Ramos (cell line): Measurements from ENCODE around the gene ULK2.

Experiments used
- in situ Hi-C: fragments of 300-500 bp; cut with MboI; formaldehyde crosslinking; loops from one replicate; pipeline ENCODE4 v1.14.3; 2022; ENCODE audit warnings: low sequenced_read_pairs; ENCODE audit not compliant: unreplicated experiment

Gene ULK2

DNA sequence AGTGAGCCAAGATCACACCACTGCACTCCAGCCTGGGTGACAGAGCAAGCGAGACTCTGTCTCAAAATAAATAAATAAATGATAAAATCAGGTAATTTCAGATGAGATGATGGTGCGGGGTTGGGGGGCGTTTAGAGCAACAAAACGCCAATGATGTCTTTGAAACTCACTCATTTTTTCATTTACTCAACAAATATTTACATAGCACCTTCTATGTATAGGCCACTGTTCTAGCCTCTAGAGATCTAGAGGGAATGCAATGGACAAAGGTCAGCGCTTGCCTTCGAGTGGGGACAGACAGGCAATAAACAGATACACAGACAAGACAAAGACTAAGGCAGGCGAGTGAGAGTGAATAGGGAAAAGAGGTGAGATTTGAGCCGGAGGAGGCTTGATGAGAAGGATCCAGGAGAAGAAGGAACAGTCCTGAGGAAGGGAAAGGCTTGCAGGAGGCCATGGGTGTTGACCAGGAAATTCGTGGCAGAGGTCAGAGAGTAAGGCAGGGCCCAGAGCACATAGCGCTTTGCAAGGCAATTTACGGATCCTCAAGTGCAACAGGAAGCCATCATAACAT lies 133.7 kb downstream of the ULK2 start:
- in situ Hi-C loops, result no loop called here

DNA sequence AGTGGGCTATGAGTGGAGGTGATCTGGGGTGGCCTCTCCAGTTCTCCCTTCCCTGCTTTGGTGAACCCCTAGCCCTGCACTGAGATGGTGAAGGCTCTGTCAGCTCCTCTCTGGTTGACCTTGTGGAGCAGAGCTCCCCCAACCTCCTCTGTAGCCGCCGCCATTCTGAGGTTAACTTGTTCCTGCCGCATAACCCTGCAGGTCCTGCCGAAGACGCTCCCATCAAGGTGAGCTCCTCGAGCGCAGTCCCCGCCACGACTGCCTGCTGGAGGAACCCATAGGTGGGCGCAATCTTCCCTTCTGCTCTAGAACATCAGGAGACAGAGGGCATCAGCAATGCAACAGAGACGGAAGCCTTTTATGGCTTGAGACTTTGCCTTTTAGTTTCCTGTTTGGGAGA lies 136.1 kb downstream of the ULK2 start:
- in situ Hi-C loops, result no loop called here

DNA sequence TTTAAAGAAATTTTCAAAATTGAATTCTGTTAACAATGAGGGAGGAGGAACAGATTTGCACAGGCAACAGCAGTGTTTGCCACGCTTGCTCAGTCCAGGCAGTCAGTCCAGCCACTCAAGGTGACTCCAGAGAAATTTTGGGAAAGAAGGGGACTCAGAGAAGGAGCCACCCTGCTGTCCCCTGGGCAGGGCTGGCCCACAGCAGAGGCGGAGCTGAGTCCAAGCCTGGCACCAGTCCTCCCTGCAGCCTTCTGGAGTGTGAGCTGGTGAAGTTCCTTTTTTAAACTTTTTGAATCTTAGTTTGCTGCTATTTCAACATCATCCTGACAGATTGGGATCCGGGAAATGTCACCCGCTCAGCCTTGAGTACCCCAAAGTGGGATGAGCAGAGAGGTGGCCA lies 136.9 kb downstream of the ULK2 start:
- in situ Hi-C loops, result no loop called here

DNA sequence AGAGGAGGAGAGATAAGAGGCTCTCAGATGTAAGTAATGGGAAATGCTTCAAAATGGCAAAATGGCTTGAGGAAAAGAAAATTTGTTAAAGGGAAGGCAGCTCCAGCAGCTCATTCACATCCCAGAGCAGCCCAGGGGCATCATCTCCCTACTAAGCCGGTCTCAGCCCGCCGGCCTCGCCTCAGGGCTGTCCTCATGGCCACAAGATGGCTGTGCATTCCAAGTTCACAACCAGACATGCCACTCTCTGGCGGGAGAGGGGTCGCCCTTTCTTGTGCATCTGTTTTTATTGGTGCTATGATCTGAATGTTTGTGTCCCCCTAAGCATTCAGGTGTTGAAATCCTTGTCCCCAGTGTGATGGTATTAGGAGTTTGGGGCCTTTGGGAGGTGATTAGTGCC lies 137.8 kb downstream of the ULK2 start:
- in situ Hi-C loops, result no loop called here

DNA sequence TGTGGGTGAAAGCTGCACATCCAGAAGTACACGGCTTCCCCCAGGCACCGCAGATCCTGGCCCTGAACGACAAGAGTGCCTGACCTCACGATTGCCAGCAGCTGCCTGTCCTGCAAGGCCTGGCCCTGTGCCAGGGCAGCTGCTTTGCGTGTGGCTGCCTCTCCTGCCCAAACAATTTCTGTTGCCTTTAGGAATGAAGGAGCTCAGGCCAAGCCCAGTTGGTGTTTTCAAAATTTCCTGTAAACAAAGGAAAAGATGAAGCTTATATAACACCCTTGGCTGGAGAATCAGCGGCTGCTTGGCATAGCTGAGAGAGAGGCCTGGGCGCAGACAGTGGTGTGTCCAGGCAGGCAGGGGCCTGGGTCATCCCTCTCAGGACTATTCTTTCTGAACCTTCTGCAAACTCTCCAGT lies 139.6 kb downstream of the ULK2 start:
- in situ Hi-C loops, result no loop called here

DNA sequence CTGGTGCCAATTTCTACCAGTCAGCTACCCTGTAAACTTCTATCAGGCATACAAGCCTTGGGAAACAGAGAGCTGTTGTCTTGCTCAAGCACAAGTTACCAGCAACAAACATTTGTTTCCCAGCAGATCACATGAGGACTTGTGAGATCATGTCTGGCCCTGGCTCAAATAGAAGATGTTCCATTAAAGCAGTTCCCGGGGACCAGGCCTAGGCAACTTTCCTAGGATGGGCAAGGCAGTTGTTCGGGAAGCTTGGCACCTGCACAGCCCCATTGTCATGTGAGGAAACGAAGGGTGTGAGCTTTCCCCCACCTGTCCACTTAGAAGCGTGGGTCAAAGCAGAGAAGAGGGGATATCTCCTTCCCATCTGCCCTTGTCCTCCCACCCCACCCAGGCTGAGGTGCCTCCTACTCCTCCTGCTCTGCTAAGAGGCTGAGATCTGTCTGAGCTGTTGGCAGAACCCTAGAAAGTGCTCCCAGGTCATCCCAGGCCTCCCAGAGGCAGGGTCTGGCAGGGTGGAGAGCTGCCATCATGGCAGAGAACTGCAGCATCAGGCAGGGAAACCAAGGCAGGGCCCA lies 140.1 kb downstream of the ULK2 start:
- in situ Hi-C loops, result no loop called here

DNA sequence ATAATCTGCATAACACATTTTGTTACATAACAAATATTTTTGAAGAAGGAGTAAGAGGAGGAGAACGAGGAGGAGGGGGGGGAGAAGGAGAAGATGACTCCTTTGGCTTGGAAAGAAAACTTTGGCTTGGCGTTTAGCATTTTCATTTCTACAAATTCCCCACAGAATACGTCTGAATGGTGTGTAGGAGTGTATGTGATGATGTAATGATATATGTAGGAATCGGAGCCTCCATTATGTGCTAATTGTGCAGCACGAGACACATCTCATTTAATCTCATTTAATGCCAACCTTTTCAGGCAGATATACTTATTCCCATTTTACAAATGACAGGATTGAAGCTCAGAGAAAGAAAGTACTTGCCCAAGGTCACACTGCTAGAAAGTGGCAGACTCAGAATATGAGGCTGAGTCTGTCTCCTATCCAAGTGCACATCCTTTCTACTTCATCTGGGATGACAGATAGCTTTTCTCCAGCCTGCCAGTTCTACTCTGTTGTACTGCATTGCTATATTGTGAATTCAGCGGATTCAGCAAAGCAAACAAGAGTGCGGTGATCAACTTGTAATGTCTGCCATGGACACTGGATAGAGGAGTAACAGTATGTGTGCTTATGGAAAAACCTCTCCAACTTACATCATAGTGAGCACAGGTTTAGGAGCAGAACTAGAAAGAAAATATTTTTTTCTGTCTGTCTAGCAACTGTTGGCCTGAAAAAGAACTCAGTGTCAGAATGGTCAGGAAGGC lies 140.9 kb downstream of the ULK2 start:
- in situ Hi-C loops, result no loop called here

DNA sequence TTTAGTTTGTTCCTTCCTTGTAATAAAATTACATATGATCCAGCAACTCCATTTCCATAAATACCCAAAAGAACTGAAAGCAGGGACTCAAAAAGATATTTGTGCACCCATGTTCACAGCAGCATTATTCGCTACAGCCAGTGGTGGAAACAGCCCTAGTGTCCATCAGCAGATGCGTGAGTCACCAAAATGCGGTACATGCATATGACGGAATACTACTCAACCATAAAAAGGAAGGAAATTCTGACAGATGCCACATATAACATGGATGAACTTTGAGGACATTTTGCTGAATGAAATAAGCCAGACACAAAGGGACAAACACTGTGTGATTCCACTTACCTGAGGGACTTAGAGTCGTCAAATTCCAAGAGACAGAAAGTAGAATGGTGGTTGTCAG lies 142.2 kb downstream of the ULK2 start:
- in situ Hi-C loops, result no loop called here

DNA sequence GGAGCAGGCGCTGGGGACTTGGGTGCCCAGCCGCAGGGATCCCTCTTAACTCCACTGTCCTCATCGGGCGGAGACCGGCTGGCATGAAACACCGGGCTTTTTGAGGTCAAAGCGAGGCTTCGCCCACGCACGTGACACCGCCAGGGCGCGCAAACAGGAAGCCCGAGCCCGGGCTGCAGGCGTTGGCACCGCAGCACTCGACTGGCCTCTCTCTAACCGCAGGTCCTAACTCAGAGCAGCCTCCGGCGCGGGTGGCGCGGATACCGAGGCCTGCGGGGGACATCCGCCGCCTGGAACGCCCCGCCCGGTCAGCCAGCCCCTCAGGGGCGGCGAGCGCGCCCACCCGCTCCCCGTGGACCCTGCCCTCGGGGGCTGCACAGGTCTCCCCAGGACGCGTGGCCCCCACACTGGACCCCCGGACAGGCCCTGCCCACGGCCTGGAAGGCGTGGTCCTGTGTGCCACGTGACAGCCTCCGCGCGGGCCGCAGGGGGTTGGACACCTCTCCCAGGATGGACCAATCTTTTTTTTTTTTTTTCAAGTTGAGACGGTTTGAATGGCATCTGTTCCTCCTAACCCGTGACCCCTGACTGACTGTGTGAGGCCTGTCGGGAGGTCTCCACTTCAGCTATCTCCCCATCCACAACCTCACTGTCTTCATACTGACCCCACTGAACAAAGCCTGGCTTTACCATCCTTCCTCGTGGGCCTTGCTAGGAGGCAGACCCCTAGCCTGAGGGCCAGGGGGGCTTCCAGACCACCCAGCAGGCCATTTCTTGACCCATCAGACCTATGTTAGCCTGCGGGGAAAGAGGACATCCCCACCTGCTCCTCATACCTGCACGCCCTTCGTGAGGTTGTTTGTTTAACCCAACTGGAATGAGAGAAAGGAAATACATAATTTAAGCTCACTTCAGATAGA lies 143.0 kb downstream of the ULK2 start:
- in situ Hi-C loops, result no loop called here

DNA sequence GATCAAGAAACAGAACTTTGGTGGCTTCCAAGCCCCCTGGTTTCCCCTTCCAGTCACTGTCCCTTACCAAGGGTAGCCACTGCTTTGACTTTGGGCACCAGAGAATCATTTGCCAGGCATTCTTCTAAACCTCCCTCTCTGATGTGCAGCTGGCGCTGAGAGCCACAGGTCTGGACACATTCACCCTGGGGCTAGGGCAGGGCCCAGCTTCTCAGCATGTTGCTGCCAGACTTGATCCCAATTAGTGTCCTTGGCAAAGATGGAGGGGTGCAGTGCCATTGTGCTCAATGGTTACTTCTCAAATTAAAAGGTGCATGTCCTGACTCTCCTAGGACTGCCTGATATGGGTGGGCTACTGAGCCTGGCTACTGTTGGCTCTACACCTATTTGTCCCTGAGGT lies 143.8 kb downstream of the ULK2 start:
- in situ Hi-C loops, result no loop called here
